ENCODE results near the gene CNGB1.
"Not testable (repeated sequence)": the region's sequence is repeated elsewhere in the genome, so short reads cannot be mapped to it uniquely, and the experiment has no call there.

Gene CNGB1

GRCh38 chr16:57970970-57971369 lies at the start of gene CNGB1:
Gene CNGB1 (minus strand): TSS chr16:57971128. CDS start chr16:57967286, 3,842 bp downstream.
- no peak for DNase-seq (ENCODE audit: low read depth in 2 of 2)

GRCh38 chr16:58019866-58020538 lies 49.1 kb upstream of the CNGB1 start:
- DNase-seq (ENCODE audit: low read depth in 2 of 2): no peak

- DNase-seq (ENCODE audit: low read depth in 2 of 2): no peak
These were observed 47.9 kb upstream of the CNGB1 start for GRCh38 chr16:58018803-58019202.

- DNase-seq (ENCODE audit: low read depth in 2 of 2): no peak
These were observed 46.0 kb upstream of the CNGB1 start for GRCh38 chr16:58016840-58017446.

- no peak for DNase-seq (ENCODE audit: low read depth in 2 of 2)
These were observed 42.5 kb upstream of the CNGB1 start for GRCh38 chr16:58013201-58013956.

GRCh38 chr16:58012481-58012880 lies 41.6 kb upstream of the CNGB1 start:
- DNase-seq (ENCODE audit: low read depth in 2 of 2): no peak

- no peak for DNase-seq (ENCODE audit: low read depth in 2 of 2)
These were observed 40.7 kb upstream of the CNGB1 start for GRCh38 chr16:58011652-58012051.

GRCh38 chr16:58010886-58011285 lies 40.0 kb upstream of the CNGB1 start:
- DNase-seq (ENCODE audit: low read depth in 2 of 2): no peak

GRCh38 chr16:58009856-58010416 lies 39.0 kb upstream of the CNGB1 start:
- DNase-seq (ENCODE audit: low read depth in 2 of 2): no peak

GRCh38 chr16:58004736-58005135 lies 33.8 kb upstream of the CNGB1 start:
- not testable (repeated sequence) for DNase-seq (ENCODE audit: low read depth in 2 of 2)

- DNase-seq (ENCODE audit: low read depth in 2 of 2): no peak
These were observed 32.0 kb upstream of the CNGB1 start for GRCh38 chr16:58002936-58003335.

- no peak for DNase-seq (ENCODE audit: low read depth in 2 of 2)
These were observed 31.5 kb upstream of the CNGB1 start for GRCh38 chr16:58002416-58002800.

GRCh38 chr16:58001781-58002415 lies 31.0 kb upstream of the CNGB1 start:
- no peak for DNase-seq (ENCODE audit: low read depth in 2 of 2)

- peak; percentile 66 to 75 for DNase-seq (ENCODE audit: low read depth in 2 of 2)
These were observed 30.1 kb upstream of the CNGB1 start, which contains the start of gene USB1 for GRCh38 chr16:58000706-58001676. Gene USB1 (plus strand): TSS chr16:58001407. CDS start chr16:58001484, 77 bp downstream.

- no peak for DNase-seq (ENCODE audit: low read depth in 2 of 2)
These were observed 29.2 kb upstream of the CNGB1 start, which contains the start of gene ZNF319 for GRCh38 chr16:57999971-58000705. Gene ZNF319 (minus strand): TSS chr16:58000672. CDS start chr16:57998265, 2,407 bp downstream.

GRCh38 chr16:57999366-57999970 lies 28.5 kb upstream of the CNGB1 start:
- no peak for DNase-seq (ENCODE audit: low read depth in 2 of 2)

GRCh38 chr16:57998992-57999365 lies 28.1 kb upstream of the CNGB1 start:
- DNase-seq (ENCODE audit: low read depth in 2 of 2): no peak

GRCh38 chr16:57998486-57998885 lies 27.6 kb upstream of the CNGB1 start:
- DNase-seq (ENCODE audit: low read depth in 2 of 2): peak in 1 of 2 experiments; percentile 55

- DNase-seq (ENCODE audit: low read depth in 2 of 2): no peak
These were observed 26.8 kb upstream of the CNGB1 start for GRCh38 chr16:57997528-57998265.

Data from stimulated activated CD4-positive, alpha-beta T cell treated with anti-CD3 and anti-CD28 coated beads, Interleukin-12 subunit alpha, Interleukin-12 subunit beta, amount 100 ng/mL, for 24 hours (primary cell).